A549 (cell line): ENCODE data around the gene HBE1.

Experiments used
- CTCF ChIP-seq: fragments of >200 bp; sonication (Bioruptor Twin); formaldehyde crosslinking; IDR thresholded peaks from 3 replicates; pipeline ENCODE4 v1.5.1; 2016
- MAX ChIP-seq: IDR thresholded peaks from 2 replicates; pipeline ENCODE4 v1.6.1; 2012
- REST ChIP-seq: fragments of 200-600 bp; sonication (generic); IDR thresholded peaks from 2 replicates; pipeline ENCODE4 v1.6.1; 2016; ENCODE audit warnings: antibody characterized with exemption, mild to moderate bottlenecking, moderate library complexity

- TF ChIP-seq MAX (no peak), CTCF (no peak), REST (no peak)
Measured at GRCh38 chr11:5283882-5284281, 14.1 kb upstream of the HBE1 start.
